ENCODE results near the gene PPM1B. TPM values are rescaled to one million over a fixed set of nuclear protein-coding genes. Genes with fewer than 3 reads are reported as not detected.
"Not testable (repeated sequence)": the region's sequence is repeated elsewhere in the genome, so short reads cannot be mapped to it uniquely, and the experiment has no call there.

The PPM1B gene
- total RNA-seq, 4 donors from 2014 or later: 36.6 to 71.4 (median 45.1) TPM

DNA sequence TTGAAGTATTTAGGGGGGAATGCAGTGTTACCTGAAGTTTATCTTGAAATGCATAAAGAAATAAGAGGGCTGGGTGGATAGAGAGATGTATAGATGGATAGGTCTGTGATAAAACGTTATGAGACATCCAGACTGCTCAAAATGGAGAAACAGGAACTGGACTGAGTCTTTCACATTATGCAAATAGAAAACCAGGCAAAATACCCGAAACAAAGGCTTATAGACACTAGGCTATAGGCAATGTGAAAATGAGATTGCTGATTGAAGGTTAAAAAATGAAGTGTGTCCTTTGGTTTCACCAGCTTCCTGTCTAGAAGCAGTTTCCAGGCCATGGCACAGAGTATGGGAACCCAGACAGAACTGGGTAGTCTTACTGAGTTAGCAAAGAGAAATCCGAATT is 81.7 kb downstream of the PPM1B start:
- DNase-seq: no peak
- WGBS, 2 donors: 79 to 82% methylated on average over 3 of the region's 3 CpGs
- Histone ChIP-seq H3K9me3 (no peaks in the 10 kb centered on the region), H3K4me1 (peaks cover 0 to 3% of the 10 kb centered on the region in 2 donors), H3K4me3 (replicated peaks in 1 of 3) (no peak overlapping the region), H3K36me3 (no peaks in the 10 kb centered on the region), H3K27me3 (no peaks in the 10 kb centered on the region), H3K27ac (no peak overlapping the region)
- intact Hi-C loops (cut with DNase I): loop anchor here (5.0 kb wide), 1 partner anchor 42 kb away; no protein-coding TSS in a partner anchor
- no peak for TF ChIP-seq CTCF (IDR thresholded peaks at IDR 0.05)
- TF ChIP-seq POLR2A (IDR thresholded peaks at IDR 0.05): no peak

DNA sequence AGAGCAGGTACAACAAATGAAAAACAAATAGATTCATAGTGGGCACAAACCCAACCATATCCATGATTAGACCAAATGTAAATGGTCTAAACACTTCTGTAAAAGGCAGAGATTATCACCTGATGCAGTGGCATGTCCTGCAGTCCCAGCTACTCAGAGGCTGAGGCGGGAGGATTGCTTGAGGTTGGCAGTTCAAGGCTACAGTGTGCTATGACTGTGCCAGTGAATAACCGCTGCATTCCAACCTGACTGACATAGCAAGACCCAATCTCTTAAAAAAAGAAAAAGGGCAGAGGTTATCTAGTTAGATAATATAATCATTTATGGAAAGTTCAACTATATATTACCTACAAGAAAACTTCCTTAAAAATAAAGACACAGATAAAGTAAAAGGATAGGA is 85.3 kb downstream of the PPM1B start:
- Histone ChIP-seq H3K27me3 (no peaks in the 10 kb centered on the region), H3K4me1 (no peaks in the 10 kb centered on the region), H3K9me3 (no peaks in the 10 kb centered on the region), H3K4me3 (replicated peaks in 1 of 3) (no peak overlapping the region), H3K36me3 (no peaks in the 10 kb centered on the region), H3K27ac (no peak overlapping the region)
- no peak for DNase-seq
- intact Hi-C loops (cut with DNase I): loop anchor here (5.0 kb wide), 1 partner anchor 38 kb away; no protein-coding TSS in a partner anchor
- WGBS, 2 donors: 93 to 98% methylated on average over 2 of the region's 2 CpGs
- TF ChIP-seq CTCF (IDR thresholded peaks at IDR 0.05) (no peak), POLR2A (IDR thresholded peaks at IDR 0.05) (no peak)

DNA sequence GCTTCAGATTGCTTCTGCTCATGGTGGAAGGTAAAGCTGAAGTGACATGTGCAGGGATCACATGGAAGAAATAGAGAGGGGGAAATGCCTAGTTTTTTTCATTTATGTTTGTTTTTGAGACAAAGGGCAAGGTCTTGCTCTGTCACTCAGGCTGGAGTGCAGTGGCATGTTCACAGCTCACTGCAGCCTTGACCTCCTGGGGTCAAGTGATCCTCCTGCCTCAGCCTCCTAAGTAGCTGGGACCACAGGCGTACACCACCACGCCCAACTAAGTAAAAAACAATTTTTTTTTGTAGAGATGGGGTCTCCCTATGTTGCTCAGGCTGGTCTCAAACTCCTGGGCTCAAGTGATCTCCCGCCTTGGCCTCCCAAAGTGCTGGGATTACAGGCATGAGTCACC is 87.0 kb downstream of the PPM1B start:
- H3K4me3 ChIP-seq (replicated peaks in 1 of 3); H3K4me1 ChIP-seq; intact Hi-C loops (cut with DNase I); H3K27me3 ChIP-seq; H3K27ac ChIP-seq; H3K9me3 ChIP-seq; DNase-seq; H3K36me3 ChIP-seq: not testable (repeated sequence)
- WGBS, 2 donors: 92 to 94% methylated on average over 3 of the region's 3 CpGs

DNA sequence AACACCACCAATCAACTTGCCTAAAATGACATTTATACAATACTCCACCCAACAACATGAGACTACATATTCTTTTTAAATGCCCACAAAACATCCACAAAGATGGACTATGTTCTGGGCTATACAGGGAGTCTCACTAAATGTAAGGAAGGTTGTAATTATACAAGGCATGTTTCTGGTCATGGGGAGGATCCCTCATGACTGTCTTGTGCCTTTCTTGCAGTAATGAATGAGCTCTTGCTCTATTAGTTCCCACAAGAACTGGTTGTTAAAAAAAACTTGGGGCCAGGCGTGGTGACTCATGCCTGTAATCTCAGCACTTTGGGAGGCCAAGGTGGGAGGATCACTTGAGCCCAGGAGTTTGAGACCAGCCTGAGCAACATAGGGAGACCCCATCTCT is 89.1 kb downstream of the PPM1B start:
- H3K9me3 ChIP-seq; H3K27ac ChIP-seq; H3K36me3 ChIP-seq; H3K27me3 ChIP-seq; DNase-seq; H3K4me1 ChIP-seq; intact Hi-C loops (cut with DNase I); H3K4me3 ChIP-seq (replicated peaks in 1 of 3): not testable (repeated sequence)
- WGBS, 2 donors: 100% methylated on average over 1 of the region's 1 CpG

GRCh38 chr2:44267269-44267795 is 98.7 kb downstream of the PPM1B start:
- Histone ChIP-seq H3K4me3 (replicated peaks in 1 of 3) (no peak overlapping the region), H3K9me3 (no peaks in the 10 kb centered on the region), H3K36me3 (no peaks in the 10 kb centered on the region), H3K27ac (no peak overlapping the region), H3K27me3 (no peaks in the 10 kb centered on the region), H3K4me1 (peaks cover 0 to 6% of the 10 kb centered on the region in 2 donors)
- intact Hi-C loops (cut with DNase I): no loop called here
- TF ChIP-seq CTCF (IDR thresholded peaks at IDR 0.05): no peak
- DNase-seq: no peak
- 85 to 87% methylated on average over 3 of the region's 3 CpGs for WGBS, 2 donors

- TF ChIP-seq POLR2A (IDR thresholded peaks at IDR 0.05) (no peak), CTCF (IDR thresholded peaks at IDR 0.05) (no peak)
- peaks cover 0 to 3% of the 10 kb centered on the region in 2 donors for H3K4me1 ChIP-seq
- H3K27me3 ChIP-seq: no peaks in the 10 kb centered on the region
- no peak overlapping the region for H3K27ac ChIP-seq
- no peak for DNase-seq
- no peak overlapping the region for H3K4me3 ChIP-seq (replicated peaks in 1 of 3)
- H3K36me3 ChIP-seq: no peaks in the 10 kb centered on the region
- intact Hi-C loops (cut with DNase I): no loop called here
- 74 to 75% methylated on average over 7 of the region's 7 CpGs for WGBS, 2 donors
- no peaks in the 10 kb centered on the region for H3K9me3 ChIP-seq
These were observed 99.3 kb downstream of the PPM1B start for GRCh38 chr2:44267796-44268648.

Data from thyroid gland (tissue), 4 donors.